ENCODE data around the gene SLC26A3.
"Not testable (repeated sequence)": the region's sequence is repeated elsewhere in the genome, so short reads cannot be mapped to it uniquely, and the experiment has no call there.

The SLC26A3 gene

GRCh38 chr7:107803009-107803610 is at the start of gene SLC26A3:
SLC26A3 (minus strand) TSS chr7:107803223; CDS start chr7:107794509, 8,714 bp downstream.
- no peak for DNase-seq

GRCh38 chr7:107850643-107851042 is 47.6 kb upstream of the SLC26A3 start:
- no peak for DNase-seq

GRCh38 chr7:107850216-107850615 is 47.2 kb upstream of the SLC26A3 start:
- no peak for DNase-seq

GRCh38 chr7:107848211-107848610 is 45.2 kb upstream of the SLC26A3 start:
- not testable (repeated sequence) for DNase-seq

- not testable (repeated sequence) for DNase-seq
Measured at GRCh38 chr7:107847836-107848175, 44.8 kb upstream of the SLC26A3 start.

- DNase-seq = no peak
Measured at GRCh38 chr7:107847168-107847835, 44.3 kb upstream of the SLC26A3 start.

- DNase-seq = peak; percentile 1
Measured at GRCh38 chr7:107846324-107846723, 43.3 kb upstream of the SLC26A3 start.

- no peak for DNase-seq
Measured at GRCh38 chr7:107843184-107843583, 40.2 kb upstream of the SLC26A3 start.

GRCh38 chr7:107842213-107842612 is 39.2 kb upstream of the SLC26A3 start:
- DNase-seq = no peak

- DNase-seq = no peak
Measured at GRCh38 chr7:107838816-107839565, 36.0 kb upstream of the SLC26A3 start.

- DNase-seq = no peak
Measured at GRCh38 chr7:107838024-107838601, 35.1 kb upstream of the SLC26A3 start.

- no peak for DNase-seq
Measured at GRCh38 chr7:107837145-107837512, 34.1 kb upstream of the SLC26A3 start.

- no peak for DNase-seq
Measured at GRCh38 chr7:107836237-107837144, 33.5 kb upstream of the SLC26A3 start.

GRCh38 chr7:107834401-107834800 is 31.4 kb upstream of the SLC26A3 start:
- DNase-seq = no peak

GRCh38 chr7:107833684-107834106 is 30.7 kb upstream of the SLC26A3 start:
- no peak for DNase-seq

GRCh38 chr7:107830420-107830819 is 27.4 kb upstream of the SLC26A3 start:
- DNase-seq = no peak

- no peak for DNase-seq
Measured at GRCh38 chr7:107828540-107828939, 25.5 kb upstream of the SLC26A3 start.

- no peak for DNase-seq
Measured at GRCh38 chr7:107827501-107827900, 24.5 kb upstream of the SLC26A3 start.

- DNase-seq = no peak
Measured at GRCh38 chr7:107826451-107826850, 23.4 kb upstream of the SLC26A3 start.

- no peak for DNase-seq
Measured at GRCh38 chr7:107824858-107825257, 21.8 kb upstream of the SLC26A3 start.

GRCh38 chr7:107818622-107819021 is 15.6 kb upstream of the SLC26A3 start:
- no peak for DNase-seq

GRCh38 chr7:107816011-107816566 is 13.1 kb upstream of the SLC26A3 start:
- DNase-seq = no peak

All from KG1 (cell line).